ENCODE data around the gene ARGLU1.

- TF ChIP-seq POLR2A (IDR thresholded peaks at IDR 0.05): no peak
- TF ChIP-seq CTCF (IDR thresholded peaks at IDR 0.05): no peak
- no peak for TF ChIP-seq POLR2AphosphoS5 (IDR thresholded peaks at IDR 0.05)
- TF ChIP-seq EP300 (IDR thresholded peaks at IDR 0.05): no peak
Measured at GRCh38 chr13:106530980-106531481, 36.9 kb downstream of the ARGLU1 start.

Data from suprapubic skin (tissue), 4 donors.